SK-N-SH (cell line): ENCODE results near the gene FAM20B. TPM values are rescaled to one million over a fixed set of nuclear protein-coding genes. Genes with fewer than 3 reads are reported as not detected.

Experiments
- CTCF ChIA-PET: fragments of 300-600, 350-600 bp; formaldehyde crosslinking; extraction: SDS; loops from one replicate; lab custom pipeline; 2021; lab: Yijun Ruan, JAX
- POLR2A ChIA-PET: fragments of 350-600 bp; sonication (Branson Sonifier 250); formaldehyde crosslinking; extraction: SDS; loops from one replicate; lab custom pipeline; 2020; ENCODE audit warnings: antibody characterized with exemption, inconsistent platforms; lab: Yijun Ruan, JAX
- DNase-seq: peaks from one replicate; pipeline ENCODE4 v3.0.0; 2012
- H2AFZ ChIP-seq: fragments of 200-600 bp; sonication (generic); 2 replicates; pipeline ENCODE4 v1.8.1; 2016; ENCODE audit warnings: antibody characterized with exemption, mild to moderate bottlenecking, low read depth
- H3F3A ChIP-seq: fragments of 200-600 bp; sonication (generic); replicated peaks from 2 replicates; pipeline ENCODE3; 2016; ENCODE audit warnings: antibody characterized with exemption, mild to moderate bottlenecking; ENCODE audit not compliant: insufficient read depth
- H3K27ac ChIP-seq, 2 experiments: fragments of 200-500 bp in 1 of 2; fragments of 200-600 bp in 1 of 2; sonication (Bioruptor generic) in 1 of 2; sonication (generic), shearing (Covaris generic) in 1 of 2; 2 replicates each; pipeline versions ENCODE4 v1.5.1 to v1.6.1; 2014 to 2016; ENCODE audit warnings: low read depth in 2 of 2, inconsistent platforms in 1 of 2, low read length in 1 of 2, mild to moderate bottlenecking in 1 of 2, mixed read lengths in 1 of 2
- H3K27me3 ChIP-seq: fragments of 200-600 bp; sonication (generic), shearing (Covaris generic); 2 replicates; pipeline ENCODE4 v1.6.1; 2016; ENCODE audit warnings: mixed run types; ENCODE audit not compliant: insufficient read depth
- H3K36me3 ChIP-seq, 2 experiments: fragments of 200-500 bp in 1 of 2; fragments of 200-600 bp in 1 of 2; sonication (Bioruptor generic) in 1 of 2; sonication (generic) in 1 of 2; replicated peaks in 1 of 2; 2 replicates each; pipeline versions ENCODE3 to v1.5.1; 2014 to 2016; ENCODE audit warnings: low read length in 1 of 2, mild to moderate bottlenecking in 1 of 2; ENCODE audit not compliant: insufficient read depth in 2 of 2, control insufficient read depth in 1 of 2
- H3K4me1 ChIP-seq, 2 experiments: fragments of 200-500 bp in 1 of 2; fragments of 200-600 bp in 1 of 2; sonication (Bioruptor generic) in 1 of 2; sonication (generic), shearing (Covaris generic) in 1 of 2; 2 replicates each; pipeline versions ENCODE4 v1.5.1 to v1.6.1; 2014 to 2016; ENCODE audit warnings: low read depth in 1 of 2, low read length in 1 of 2, mixed run types in 1 of 2; ENCODE audit not compliant: insufficient read depth in 2 of 2, control insufficient read depth in 1 of 2
- H3K4me2 ChIP-seq: fragments of 200-600 bp; sonication (generic), shearing (Covaris generic); 2 replicates; pipeline ENCODE4 v1.6.1; 2017; ENCODE audit warnings: mixed run types
- H3K4me3 ChIP-seq, 2 experiments: fragments of 200-500 bp in 1 of 2; fragments of 200-600 bp in 1 of 2; sonication (Bioruptor generic) in 1 of 2; sonication (generic), shearing (Covaris generic) in 1 of 2; 2 replicates each; pipeline versions ENCODE4 v1.5.1 to v1.8.1; 2014 to 2016; ENCODE audit warnings: low read depth in 2 of 2, inconsistent platforms in 1 of 2, low read length in 1 of 2, mild to moderate bottlenecking in 1 of 2, mixed read lengths in 1 of 2, moderate library complexity in 1 of 2
- H3K79me2 ChIP-seq: fragments of 200-600 bp; sonication (generic); 2 replicates; pipeline ENCODE4 v1.8.1; 2017; ENCODE audit warnings: mild to moderate bottlenecking; ENCODE audit not compliant: insufficient read depth
- H3K9ac ChIP-seq: fragments of 200-600 bp; sonication (generic); 2 replicates; pipeline ENCODE4 v1.6.1; 2017; ENCODE audit warnings: mixed run types
- H3K9me2 ChIP-seq: fragments of 200-600 bp; sonication (generic); 2 replicates; pipeline ENCODE4 v1.6.1; 2017; ENCODE audit warnings: mixed run types
- H3K9me3 ChIP-seq: fragments of 200-600 bp; sonication (generic); 2 replicates; pipeline ENCODE4 v1.6.1; 2017; ENCODE audit warnings: mixed run types, mild to moderate bottlenecking, moderate library complexity
- H4K20me1 ChIP-seq: fragments of 200-600 bp; sonication (generic); 2 replicates; pipeline ENCODE4 v1.6.1; 2017; ENCODE audit warnings: mild to moderate bottlenecking, mixed run types; ENCODE audit not compliant: insufficient read depth
- CTCF ChIP-seq: fragments of 200-600 bp; sonication (generic); IDR thresholded peaks from 2 replicates; pipeline ENCODE4 v1.6.1; 2017; ENCODE audit warnings: antibody characterized with exemption, mild to moderate bottlenecking, moderate library complexity
- EP300 ChIP-seq, 2 experiments: IDR thresholded peaks; 2 replicates each; pipeline versions ENCODE4 v1.4.0 to v1.6.1; 2012; ENCODE audit warnings: borderline replicate concordance in 1 of 2, low read depth in 1 of 2, low read length in 1 of 2
- FOSL2 ChIP-seq: IDR thresholded peaks from 2 replicates; pipeline ENCODE4 v1.4.0; 2012; ENCODE audit warnings: low read depth, mild to moderate bottlenecking, moderate library complexity, borderline replicate concordance
- FOXM1 ChIP-seq: IDR thresholded peaks from 2 replicates; pipeline ENCODE4 v1.4.0; 2012; ENCODE audit warnings: low read depth, mild to moderate bottlenecking
- GABPA ChIP-seq: IDR thresholded peaks from 2 replicates; pipeline ENCODE4 v1.4.0; 2012; ENCODE audit warnings: low read depth, mild to moderate bottlenecking
- MAX ChIP-seq: IDR thresholded peaks from 2 replicates; pipeline ENCODE4 v1.4.0; 2012; ENCODE audit warnings: low read depth
- MXI1 ChIP-seq: IDR thresholded peaks from 2 replicates; pipeline ENCODE4 v1.6.1; 2012; ENCODE audit warnings: mild to moderate bottlenecking, low read depth, low read length, improper control_type of control experiment
- PBX3 ChIP-seq: IDR thresholded peaks from 2 replicates; pipeline ENCODE4; 2012
- RAD21 ChIP-seq: IDR thresholded peaks from 2 replicates; pipeline ENCODE4 v1.6.1; 2012; ENCODE audit warnings: mild to moderate bottlenecking, low read length
- RXRA ChIP-seq: IDR thresholded peaks from 2 replicates; pipeline ENCODE4 v1.4.0; 2012; ENCODE audit warnings: low read depth, mild to moderate bottlenecking, borderline replicate concordance
- SMC3 ChIP-seq: IDR thresholded peaks from 2 replicates; pipeline ENCODE4 v1.6.1; 2012; ENCODE audit warnings: low read depth, low read length, improper control_type of control experiment
- TEAD4 ChIP-seq: IDR thresholded peaks from 2 replicates; pipeline ENCODE4 v1.4.0; 2012; ENCODE audit warnings: mild to moderate bottlenecking, borderline replicate concordance; ENCODE audit not compliant: insufficient read depth
- USF2 ChIP-seq: fragments of 150-350 bp; IDR thresholded peaks from 2 replicates; pipeline ENCODE4 v1.6.1; 2017; ENCODE audit warnings: antibody characterized with exemption, low read length, low read depth, borderline replicate concordance
- WGBS: methylation state at CpG from one replicate; pipeline ENCODE4 v1.1.6; 2017; ENCODE audit warnings: low lambda C conversion rate; 5-methylcytosine and 5-hydroxymethylcytosine counted together
- polyA plus RNA-seq, 3 experiments: library from polyadenylated mRNA; depleted of rRNA; stranded (reverse); fragments of >200 nt; gene quantifications; 2 replicates each; pipeline ENCODE4 v1.2.3, GENCODE V29; 2012

FAM20B gene
- polyA plus RNA-seq, 1 of the 3 experiments (the other 2 are of a cell fraction), result 14.9 TPM

- CTCF ChIA-PET, result interaction anchor here (0.5 to 5.4 kb wide), 102 partner anchors 8 to 1283 kb away, joined by 3 to 128 read pairs (median 4); partner anchors contain the start of gene ANGPTL1
These were observed 22.9 kb upstream of the FAM20B start for GRCh38 chr1:179002552-179003345.

More at GRCh38 chr1:179002552-179003345, 22.9 kb upstream of the FAM20B start:
- H3F3A ChIP-seq, result no peaks in the 10 kb centered on the region
- peaks cover 0 to 2% of the 10 kb centered on the region in 2 experiments; a peak in 1 of 4 replicates for H3K4me1 ChIP-seq
- peak; percentile 79 for DNase-seq
- no peaks in the 10 kb centered on the region for H3K36me3 ChIP-seq
- H3K79me2 ChIP-seq, result no peaks in the 10 kb centered on the region
- peak overlapping the region in 1 of 2 experiments; percentile 39; a peak in 1 of 4 replicates for H3K4me3 ChIP-seq
- H3K9me2 ChIP-seq, result no peaks in the 10 kb centered on the region
- H3K4me2 ChIP-seq, result no peak overlapping the region
- peak overlapping the region; percentile 90 for H2AFZ ChIP-seq
- POLR2A ChIA-PET, result interaction anchor here (0.5 to 1.2 kb wide), 2 partner anchors 30 to 460 kb away, joined by 3 to 6 read pairs; no protein-coding TSS in a partner anchor
- peak; percentile 95 for TF ChIP-seq RAD21
- no peak for TF ChIP-seq EP300 (IDR thresholded peaks at IDR 0.05; ENCODE audit: borderline replicate concordance in 1 of 2, low read depth in 1 of 2, low read length in 1 of 2)
- TF ChIP-seq PBX3, result no peak
- TF ChIP-seq MXI1, result 0 out of 2 replicates have a peak, but pooled peaks have one; percentile 36
- TF ChIP-seq CTCF, result peak; percentile 96
- no peak for TF ChIP-seq FOXM1
- TF ChIP-seq USF2, result no peak
- no peak for TF ChIP-seq FOSL2
- TF ChIP-seq GABPA, result no peak
- no peak for TF ChIP-seq TEAD4
- no peak for TF ChIP-seq RXRA
- no peak for TF ChIP-seq MAX
- TF ChIP-seq SMC3, result peak; percentile 95
- H3K27ac ChIP-seq, result no peak overlapping the region
- H4K20me1 ChIP-seq, result no peaks in the 10 kb centered on the region
- no peaks in the 10 kb centered on the region for H3K9me3 ChIP-seq
- no peak overlapping the region for H3K9ac ChIP-seq
- H3K27me3 ChIP-seq, result no peaks in the 10 kb centered on the region
- 30% methylated on average over 16 of the region's 20 CpGs for WGBS
